ENCODE results near the gene ELFN1. TPM values are rescaled to one million over a fixed set of nuclear protein-coding genes. Genes with fewer than 3 reads are reported as not detected.
A peak's percentile ranks its signal among the peaks of the same experiment; 100 is the strongest.

ELFN1 gene
- total RNA-seq, 1 experiment from 2014 or later, result 0.11 TPM

DNA sequence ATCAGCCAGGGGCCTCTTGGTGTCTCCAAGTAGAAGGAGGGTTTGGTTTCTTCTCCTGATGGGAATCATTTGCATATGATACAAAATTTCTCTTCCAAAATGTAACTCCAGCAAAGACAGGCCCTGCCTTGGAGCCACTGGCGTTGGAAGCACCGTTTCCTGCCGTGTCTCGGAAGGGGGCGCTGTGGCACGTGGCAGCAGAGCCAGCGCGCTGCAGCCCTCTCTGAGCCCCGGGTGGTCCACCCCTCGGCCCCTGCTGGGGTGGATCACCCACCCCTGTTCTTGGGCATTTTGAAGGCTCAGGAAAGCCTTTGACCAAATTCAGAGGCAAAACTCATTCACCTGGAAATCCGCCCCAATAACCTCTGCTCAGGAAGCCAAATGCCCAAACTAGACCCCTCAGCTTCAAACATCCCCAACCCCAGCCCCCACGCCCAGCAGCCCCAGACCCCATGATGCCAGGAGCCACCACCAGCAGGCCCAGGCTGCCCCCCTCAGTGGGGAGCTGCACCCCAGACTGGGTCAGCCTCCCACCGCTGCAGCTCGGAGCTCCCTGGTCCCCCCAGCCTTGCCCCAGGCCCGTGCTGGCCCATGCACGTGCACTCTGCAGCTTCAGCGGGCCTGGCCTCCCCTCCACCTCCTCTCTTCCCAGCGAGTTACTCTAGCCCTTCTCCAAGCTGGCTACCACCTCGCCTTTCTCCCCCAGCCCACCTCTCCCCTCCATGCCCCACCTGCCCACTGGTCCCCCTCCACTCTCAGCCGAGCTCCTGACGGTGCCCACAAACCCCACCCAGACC, 29.5 kb upstream of the ELFN1 start:
- in situ Hi-C loops (cut with HindIII; ENCODE audit: low pct_unique_long_range_greater_than_20kb, low sequenced_read_pairs), result no loop called here
- peak; percentile 53 for DNase-seq (ENCODE audit: low read depth, low spot score)

DNA sequence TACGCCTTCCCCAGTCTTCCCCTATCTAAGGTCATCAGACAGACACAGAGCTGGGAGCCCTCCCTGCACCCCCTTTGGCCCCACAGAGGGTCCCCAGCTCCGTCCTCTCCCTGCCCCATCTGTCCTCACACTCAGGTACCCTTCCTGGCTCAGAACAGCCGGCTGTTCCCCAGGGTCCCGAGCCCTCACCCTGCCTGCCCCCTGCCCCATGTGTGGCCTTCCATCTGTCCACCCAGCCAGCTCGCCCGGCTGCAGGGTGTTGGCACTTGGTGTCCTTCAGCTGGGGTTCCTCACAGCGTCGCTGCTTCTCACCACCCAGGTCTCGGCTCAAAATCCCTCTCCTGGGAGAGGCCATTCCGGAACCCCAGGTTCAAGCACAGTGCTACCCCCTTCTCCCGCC, 28.9 kb upstream of the ELFN1 start:
- in situ Hi-C loops (cut with HindIII; ENCODE audit: low pct_unique_long_range_greater_than_20kb, low sequenced_read_pairs), result no loop called here
- no peak for DNase-seq (ENCODE audit: low read depth, low spot score)

DNA sequence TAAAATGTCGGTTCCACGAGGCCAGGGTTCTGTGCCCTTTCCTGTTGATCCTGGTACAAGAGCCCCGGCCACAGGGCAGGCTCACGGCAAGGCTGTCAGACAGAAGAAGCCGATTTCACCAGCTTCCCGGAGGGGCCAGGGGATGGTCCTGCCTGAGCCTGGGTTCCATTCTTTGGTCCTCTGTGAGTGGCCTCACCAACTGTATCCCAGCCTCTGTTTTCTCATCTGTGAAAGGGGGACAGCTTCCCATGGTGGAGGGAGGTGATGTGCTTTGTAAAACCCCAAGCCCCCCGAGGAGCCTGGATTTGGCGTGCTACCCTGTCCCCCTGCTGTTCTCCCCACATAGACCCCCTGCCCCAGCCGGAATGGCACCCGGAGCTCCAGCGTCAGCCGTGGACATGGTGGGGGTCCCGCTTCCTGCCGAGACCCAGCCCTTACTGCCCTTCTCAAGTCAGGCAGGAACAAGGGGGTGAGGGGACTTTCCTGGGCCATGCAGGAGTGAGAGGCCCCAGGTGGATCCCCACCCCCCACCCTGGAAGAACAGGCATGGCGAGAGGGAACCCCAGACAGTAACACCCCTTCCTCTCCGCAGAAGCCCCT, 28.3 kb upstream of the ELFN1 start:
- in situ Hi-C loops (cut with HindIII; ENCODE audit: low pct_unique_long_range_greater_than_20kb, low sequenced_read_pairs), result no loop called here

DNA sequence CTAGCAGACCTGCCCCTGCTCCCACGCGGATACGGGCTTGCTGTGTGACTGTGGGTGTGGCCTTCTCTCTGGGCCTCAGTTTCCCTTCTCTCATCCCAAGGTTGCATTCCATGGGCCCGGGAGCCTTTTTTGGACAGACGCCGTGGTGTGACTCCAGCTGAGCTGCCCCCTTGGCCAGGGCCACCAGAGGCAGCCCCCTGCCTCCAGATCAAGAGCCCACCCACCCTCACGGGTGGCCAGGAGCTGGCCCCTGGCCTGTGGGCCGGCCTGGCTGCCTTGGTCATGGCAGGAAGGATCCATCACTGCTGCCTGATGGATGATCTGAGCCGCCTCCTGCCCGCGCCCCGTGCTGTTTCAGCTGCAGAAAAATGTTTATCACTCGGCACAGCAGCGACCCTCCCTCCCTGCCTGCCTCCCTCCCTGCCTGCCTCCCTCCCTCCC, 27.8 kb upstream of the ELFN1 start:
- DNase-seq (ENCODE audit: low read depth, low spot score), result no peak

More for the DNA sequence above, 28.3 kb upstream of the ELFN1 start:
- DNase-seq (ENCODE audit: low read depth, low spot score), result no peak

DNA sequence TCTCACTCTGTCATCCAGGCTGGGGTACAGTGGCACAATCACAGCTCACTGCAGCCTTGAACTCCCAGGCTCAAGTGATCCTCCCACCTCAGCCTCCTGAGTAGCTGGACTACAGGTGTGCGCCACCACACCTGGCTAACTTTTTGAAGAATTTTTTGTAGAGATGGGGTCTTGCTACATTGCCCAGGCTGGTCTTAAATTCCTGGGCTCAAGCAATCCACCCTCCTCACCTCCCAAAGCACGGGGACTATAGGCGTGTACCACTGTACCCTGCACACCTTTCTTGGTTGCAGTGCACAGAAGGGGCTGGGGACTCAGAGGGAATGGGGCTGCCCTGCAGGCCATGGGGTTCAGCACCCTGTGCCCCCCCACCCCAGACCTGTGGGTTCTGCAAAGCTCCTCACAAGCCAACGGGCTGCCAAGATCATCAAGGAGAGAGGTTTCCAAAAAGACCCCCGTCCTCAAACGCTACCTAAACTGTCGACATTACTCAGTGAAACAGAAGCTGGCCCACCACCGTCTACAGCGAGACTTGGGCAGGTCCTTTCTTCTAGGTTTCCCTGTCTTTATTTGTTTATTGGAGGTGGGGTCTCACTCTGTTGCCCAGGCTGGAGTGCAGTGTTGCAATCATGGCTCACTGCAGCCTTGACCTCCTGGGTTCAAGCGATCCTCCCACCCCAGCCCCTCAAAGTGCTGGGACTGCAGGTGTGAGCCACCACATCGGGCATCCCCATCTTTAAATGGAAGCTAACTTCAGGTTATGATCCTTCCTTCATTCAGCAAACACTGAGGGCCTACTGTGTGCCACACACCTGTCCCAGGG, 26.6 kb upstream of the ELFN1 start:
- no peak for DNase-seq (ENCODE audit: low read depth, low spot score)
- in situ Hi-C loops (cut with HindIII; ENCODE audit: low pct_unique_long_range_greater_than_20kb, low sequenced_read_pairs), result no loop called here

More for the DNA sequence above, 27.8 kb upstream of the ELFN1 start:
- in situ Hi-C loops (cut with HindIII; ENCODE audit: low pct_unique_long_range_greater_than_20kb, low sequenced_read_pairs), result no loop called here

DNA sequence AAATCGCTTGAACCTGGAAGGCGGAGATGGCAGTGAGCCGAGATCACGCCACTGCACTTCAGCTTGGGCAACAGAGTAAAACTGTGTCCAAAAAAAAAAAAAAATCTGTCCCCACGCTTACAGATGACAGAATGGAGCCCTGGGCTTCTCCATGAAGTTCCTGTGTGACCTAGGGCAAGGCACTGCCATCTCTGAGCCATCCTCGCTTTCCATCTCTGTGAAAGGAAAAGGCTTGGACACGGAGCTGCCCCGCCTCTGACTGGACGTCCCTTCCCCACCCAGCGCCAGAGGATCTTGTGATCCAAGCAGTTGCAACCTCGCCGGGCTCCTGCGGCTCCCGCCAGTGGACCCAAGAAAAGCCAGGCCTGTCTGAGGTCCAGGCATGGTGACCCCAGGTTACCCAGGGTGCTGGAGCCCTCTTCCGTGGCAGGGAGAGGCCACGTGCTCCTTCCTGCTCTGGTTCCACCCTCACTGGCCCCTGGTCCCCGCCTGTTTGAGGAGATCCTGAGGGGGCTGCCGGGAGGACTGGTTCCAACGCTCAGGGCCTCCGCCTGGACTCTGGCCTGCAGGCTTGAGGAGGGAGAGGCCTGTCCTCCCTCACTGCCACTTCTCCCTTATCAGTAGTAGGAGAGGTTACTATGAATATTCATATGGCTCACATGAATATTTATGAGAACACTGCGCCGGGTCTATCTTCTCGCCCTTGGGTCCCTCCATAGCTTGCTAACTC, 25.6 kb upstream of the ELFN1 start:
- DNase-seq (ENCODE audit: low read depth, low spot score), result no peak
- in situ Hi-C loops (cut with HindIII; ENCODE audit: low pct_unique_long_range_greater_than_20kb, low sequenced_read_pairs), result no loop called here

DNA sequence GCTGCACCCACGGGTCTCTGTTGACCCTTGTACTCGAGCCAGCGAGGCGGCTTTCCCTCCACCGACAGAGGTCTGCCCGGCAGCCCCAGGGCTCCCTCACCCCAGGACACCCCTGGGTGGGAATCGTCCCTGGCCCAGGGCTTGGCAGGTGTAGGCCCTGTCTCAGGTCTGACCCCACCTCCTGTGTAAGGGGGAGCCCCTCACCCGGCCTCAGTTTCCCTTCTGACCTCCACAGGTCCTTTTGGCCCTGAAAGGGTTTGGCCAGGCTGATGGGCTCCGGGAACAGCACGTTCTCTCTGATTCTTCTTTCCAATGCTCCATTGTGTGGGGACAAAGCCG, 25.0 kb upstream of the ELFN1 start:
- in situ Hi-C loops (cut with HindIII; ENCODE audit: low pct_unique_long_range_greater_than_20kb, low sequenced_read_pairs), result no loop called here
- DNase-seq (ENCODE audit: low read depth, low spot score), result no peak

- DNase-seq (ENCODE audit: low read depth, low spot score), result no peak
- in situ Hi-C loops (cut with HindIII; ENCODE audit: low pct_unique_long_range_greater_than_20kb, low sequenced_read_pairs), result no loop called here
Observed at GRCh38 chr7:1645476-1645875, 24.6 kb upstream of the ELFN1 start.

DNA sequence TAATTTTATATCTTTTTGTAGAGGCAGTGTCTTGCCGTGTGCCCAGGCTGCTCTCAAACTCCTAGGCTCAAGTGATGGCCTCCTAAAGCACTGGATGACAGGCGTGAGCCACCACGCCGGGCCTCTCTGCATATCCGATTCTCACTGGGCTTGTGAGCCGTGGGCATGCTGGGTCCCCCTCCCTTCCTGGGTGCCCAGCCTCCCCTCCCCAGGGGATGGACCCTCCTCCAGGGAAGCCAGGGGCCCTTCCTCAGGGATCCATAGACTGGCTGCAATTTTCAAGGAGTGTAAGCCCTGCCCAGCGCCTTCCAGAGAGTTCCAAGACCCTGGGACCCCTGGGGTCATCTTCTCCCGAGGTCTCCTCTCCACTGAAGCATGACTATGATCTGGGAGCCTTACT, 23.7 kb upstream of the ELFN1 start:
- in situ Hi-C loops (cut with HindIII; ENCODE audit: low pct_unique_long_range_greater_than_20kb, low sequenced_read_pairs), result no loop called here
- DNase-seq (ENCODE audit: low read depth, low spot score), result no peak

DNA sequence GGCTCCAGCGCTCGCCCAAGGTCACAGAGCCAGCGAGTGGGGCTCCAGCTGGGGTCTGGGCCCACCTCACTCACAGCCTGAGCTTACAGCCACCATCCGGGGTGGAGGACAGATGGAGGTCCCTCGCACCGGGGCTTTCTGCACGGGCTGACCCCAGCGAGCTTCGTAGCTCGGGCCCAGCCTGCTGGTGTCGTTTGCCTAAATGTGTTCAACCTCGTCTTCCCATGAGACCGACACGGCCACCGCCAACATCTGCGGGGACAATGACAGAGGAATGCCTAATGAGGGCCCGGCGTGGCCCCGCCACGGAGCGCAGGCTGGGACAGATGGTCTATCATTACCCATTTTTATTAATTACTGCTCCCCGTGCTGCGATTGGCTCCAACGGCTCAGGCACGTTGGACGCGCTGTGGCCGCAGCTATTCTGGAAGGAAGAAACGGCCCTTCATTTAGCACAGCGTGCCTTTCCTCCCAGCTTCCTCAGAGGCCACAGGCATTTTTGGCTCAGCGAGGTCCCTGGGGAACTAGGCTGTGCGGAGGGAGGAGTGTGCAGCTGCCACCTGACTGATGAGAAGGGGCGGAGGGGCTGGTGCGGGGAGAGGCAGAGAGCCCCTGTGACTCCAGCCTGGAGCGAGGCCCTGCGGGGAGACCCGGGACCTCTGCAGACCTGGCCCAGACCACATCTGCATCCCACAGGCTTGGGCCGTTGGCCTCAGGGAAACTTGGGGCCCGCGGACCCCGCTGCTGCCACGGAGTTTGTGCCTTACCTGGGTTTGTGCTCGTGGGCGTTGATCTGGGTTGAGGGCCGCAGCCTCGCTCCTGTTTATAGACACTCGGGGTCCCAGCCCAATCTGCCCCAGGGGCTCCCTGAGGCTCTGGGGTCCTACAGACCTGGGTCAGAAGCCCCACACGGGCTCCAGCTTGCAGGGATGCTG, 22.9 kb upstream of the ELFN1 start:
- in situ Hi-C loops (cut with HindIII; ENCODE audit: low pct_unique_long_range_greater_than_20kb, low sequenced_read_pairs), result no loop called here
- DNase-seq (ENCODE audit: low read depth, low spot score), result peak; percentile 43

GRCh38 chr7:1647961-1648672, 22.0 kb upstream of the ELFN1 start:
- DNase-seq (ENCODE audit: low read depth, low spot score), result no peak
- in situ Hi-C loops (cut with HindIII; ENCODE audit: low pct_unique_long_range_greater_than_20kb, low sequenced_read_pairs), result no loop called here

GRCh38 chr7:1649751-1650326, 20.2 kb upstream of the ELFN1 start:
- DNase-seq (ENCODE audit: low read depth, low spot score), result no peak
- in situ Hi-C loops (cut with HindIII; ENCODE audit: low pct_unique_long_range_greater_than_20kb, low sequenced_read_pairs), result no loop called here

DNA sequence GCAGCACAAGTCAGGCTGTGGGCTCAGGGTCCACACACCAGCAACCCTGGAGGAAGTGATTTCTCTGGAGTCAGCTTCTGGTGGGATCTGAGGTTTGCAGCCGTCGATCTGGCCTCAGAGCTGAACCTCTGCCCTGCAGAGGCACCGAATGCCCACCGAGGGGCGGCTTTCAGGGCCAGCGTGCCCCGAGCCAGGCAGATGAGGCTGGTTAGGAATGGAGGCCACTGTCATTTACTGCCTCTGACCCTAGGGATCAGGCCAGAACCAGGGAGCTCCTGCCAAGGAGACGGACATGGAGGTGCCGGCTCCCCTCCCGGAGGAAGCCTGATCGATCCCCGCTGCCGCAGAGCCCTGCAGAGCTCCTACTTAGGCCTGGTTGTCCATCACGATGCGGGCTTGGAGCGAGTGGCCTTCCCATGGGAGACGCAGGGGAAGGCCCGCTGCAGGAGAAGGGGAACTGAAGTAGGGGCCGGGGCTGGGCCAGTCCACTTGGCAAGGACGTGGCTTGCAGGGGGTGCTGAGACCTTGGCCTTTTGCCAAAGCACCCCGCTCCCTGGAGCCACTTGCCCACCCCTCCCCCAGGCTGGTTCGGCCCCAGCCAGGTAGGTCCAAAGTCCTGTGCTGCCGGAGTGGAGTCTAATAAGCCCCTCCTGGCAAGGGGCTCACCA, 19.6 kb upstream of the ELFN1 start:
- in situ Hi-C loops (cut with HindIII; ENCODE audit: low pct_unique_long_range_greater_than_20kb, low sequenced_read_pairs), result no loop called here

GRCh38 chr7:1651031-1651446, 19.0 kb upstream of the ELFN1 start:
- in situ Hi-C loops (cut with HindIII; ENCODE audit: low pct_unique_long_range_greater_than_20kb, low sequenced_read_pairs), result no loop called here
- no peak for DNase-seq (ENCODE audit: low read depth, low spot score)

More for the DNA sequence above, 19.6 kb upstream of the ELFN1 start:
- DNase-seq (ENCODE audit: low read depth, low spot score), result no peak

- in situ Hi-C loops (cut with HindIII; ENCODE audit: low pct_unique_long_range_greater_than_20kb, low sequenced_read_pairs), result no loop called here
- no peak for DNase-seq (ENCODE audit: low read depth, low spot score)
Observed at GRCh38 chr7:1651891-1652290, 18.2 kb upstream of the ELFN1 start.

GRCh38 chr7:1653500-1653899, 16.6 kb upstream of the ELFN1 start:
- no peak for DNase-seq (ENCODE audit: low read depth, low spot score)
- in situ Hi-C loops (cut with HindIII; ENCODE audit: low pct_unique_long_range_greater_than_20kb, low sequenced_read_pairs), result no loop called here

Data from SK-MEL-5 (cell line).